SU-DHL-6 (cell line): ENCODE data around the gene GPR132.

Experiments
- EZH2phosphoT487 ChIP-seq: fragments of 200-600 bp; sonication (generic), shearing (Covaris generic); conservative IDR thresholded peaks from 2 replicates; pipeline ENCODE4 v1.6.1; 2018; ENCODE audit warnings: mild to moderate bottlenecking, antibody characterized with exemption, low read length, moderate library complexity, mixed read lengths
- TF ChIP-seq, protein P1 (sequence below): fragments of 200-600 bp; sonication (generic); IDR thresholded peaks from one replicate; pipeline ENCODE4 v1.5.1; 2017; ENCODE audit warnings: antibody characterized with exemption, mild to moderate bottlenecking, low read length, moderate library complexity; ENCODE audit not compliant: insufficient read depth, poor library complexity, severe bottlenecking

DNA sequence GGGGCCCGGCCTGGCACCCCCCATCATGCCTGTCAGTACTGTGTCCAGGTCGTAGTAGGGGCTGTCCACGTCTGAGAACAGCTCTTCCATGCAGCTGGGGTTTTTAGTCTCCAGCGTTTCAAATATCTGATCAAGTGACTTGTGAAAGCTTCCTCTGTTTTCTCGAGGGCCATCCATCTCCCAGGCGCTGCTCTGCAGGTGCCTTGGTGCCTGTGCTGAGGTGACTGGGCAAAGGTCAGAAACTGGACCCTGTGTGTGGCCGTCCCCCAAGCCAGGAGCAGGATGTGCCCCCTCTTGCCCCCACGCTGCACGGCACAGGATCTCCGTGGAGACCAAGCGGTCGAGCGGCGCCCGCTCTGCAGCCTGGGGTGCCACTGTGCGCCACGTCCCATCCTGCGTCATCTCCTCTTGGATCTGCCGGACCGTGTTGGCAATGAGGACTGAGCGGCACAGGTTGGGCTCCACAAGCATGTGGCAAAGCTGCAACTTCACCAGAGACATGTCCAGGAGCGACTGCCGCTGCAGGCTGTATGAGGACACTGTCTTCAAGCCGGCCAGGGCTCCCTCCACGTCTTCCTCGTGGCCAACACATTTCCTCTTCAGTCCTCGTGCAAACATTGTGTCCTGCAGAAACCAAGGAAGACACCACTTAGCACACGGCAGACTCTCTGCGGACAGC lies 53.8 kb downstream of the GPR132 start:
- TF ChIP-seq, protein P1, sequence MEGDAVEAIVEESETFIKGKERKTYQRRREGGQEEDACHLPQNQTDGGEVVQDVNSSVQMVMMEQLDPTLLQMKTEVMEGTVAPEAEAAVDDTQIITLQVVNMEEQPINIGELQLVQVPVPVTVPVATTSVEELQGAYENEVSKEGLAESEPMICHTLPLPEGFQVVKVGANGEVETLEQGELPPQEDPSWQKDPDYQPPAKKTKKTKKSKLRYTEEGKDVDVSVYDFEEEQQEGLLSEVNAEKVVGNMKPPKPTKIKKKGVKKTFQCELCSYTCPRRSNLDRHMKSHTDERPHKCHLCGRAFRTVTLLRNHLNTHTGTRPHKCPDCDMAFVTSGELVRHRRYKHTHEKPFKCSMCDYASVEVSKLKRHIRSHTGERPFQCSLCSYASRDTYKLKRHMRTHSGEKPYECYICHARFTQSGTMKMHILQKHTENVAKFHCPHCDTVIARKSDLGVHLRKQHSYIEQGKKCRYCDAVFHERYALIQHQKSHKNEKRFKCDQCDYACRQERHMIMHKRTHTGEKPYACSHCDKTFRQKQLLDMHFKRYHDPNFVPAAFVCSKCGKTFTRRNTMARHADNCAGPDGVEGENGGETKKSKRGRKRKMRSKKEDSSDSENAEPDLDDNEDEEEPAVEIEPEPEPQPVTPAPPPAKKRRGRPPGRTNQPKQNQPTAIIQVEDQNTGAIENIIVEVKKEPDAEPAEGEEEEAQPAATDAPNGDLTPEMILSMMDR = no peak
- TF ChIP-seq EZH2phosphoT487 = no peak
